Epithelial cell of esophagus (primary cell): ENCODE data around the gene PTPN3.

Experiments
- DNase-seq: peaks from one replicate; pipeline ENCODE4 v3.0.0; 2010; ENCODE audit warnings: low read depth
- H3K4me3 ChIP-seq: 2 replicates; pipeline ENCODE4 v1.5.1; 2011; ENCODE audit warnings: mild to moderate bottlenecking, low read length, control low read depth
- CTCF ChIP-seq: IDR thresholded peaks from 2 replicates; pipeline ENCODE4 v1.5.1; 2011; ENCODE audit warnings: low read depth, mild to moderate bottlenecking, low read length, control low read depth, inconsistent platforms; ENCODE audit not compliant: insufficient read depth; ENCODE audit errors: missing control alignments

The PTPN3 gene

GRCh38 chr9:109477258-109478050, 20.7 kb downstream of the PTPN3 start:
- TF ChIP-seq CTCF = no peak
- peak; percentile 46 for DNase-seq

GRCh38 chr9:109476642-109477257, 21.4 kb downstream of the PTPN3 start:
- DNase-seq = peak; percentile 72
- TF ChIP-seq CTCF = no peak
- H3K4me3 ChIP-seq = no peak overlapping the region

More at GRCh38 chr9:109477258-109478050, 20.7 kb downstream of the PTPN3 start:
- no peak overlapping the region for H3K4me3 ChIP-seq

- no peak for DNase-seq
- no peak overlapping the region for H3K4me3 ChIP-seq
Observed at GRCh38 chr9:109475526-109475925, 22.6 kb downstream of the PTPN3 start.

GRCh38 chr9:109474944-109475343, 23.2 kb downstream of the PTPN3 start:
- no peak for TF ChIP-seq CTCF
- no peak for DNase-seq
- no peak overlapping the region for H3K4me3 ChIP-seq

More at GRCh38 chr9:109475526-109475925, 22.6 kb downstream of the PTPN3 start:
- no peak for TF ChIP-seq CTCF

GRCh38 chr9:109474170-109474569, 23.9 kb downstream of the PTPN3 start:
- no peak for DNase-seq
- H3K4me3 ChIP-seq = no peak overlapping the region
- no peak for TF ChIP-seq CTCF

- no peak for TF ChIP-seq CTCF
- no peak for DNase-seq
- H3K4me3 ChIP-seq = no peak overlapping the region
Observed at GRCh38 chr9:109473329-109473728, 24.8 kb downstream of the PTPN3 start.
